Activated naive CD8-positive, alpha-beta T cell treated with anti-CD3 and anti-CD28 coated beads for 36 hours (primary cell): ENCODE results near the gene TRPC4AP. TPM values are rescaled to one million over a fixed set of nuclear protein-coding genes. Genes with fewer than 3 reads are reported as not detected.
A peak's percentile ranks its signal among the peaks of the same experiment; 100 is the strongest.
"Not testable (repeated sequence)": the region's sequence is repeated elsewhere in the genome, so short reads cannot be mapped to it uniquely, and the experiment has no call there.

Experiments
- DNase-seq: peaks from one replicate; pipeline ENCODE4 v3.0.0; 2021
- H3K27ac Mint-ChIP-seq: one replicate; pipeline ENCODE4 v1.8.0; 2022; ENCODE audit warnings: mild to moderate bottlenecking, moderate library complexity, mixed read lengths
- H3K27me3 Mint-ChIP-seq: one replicate; pipeline ENCODE4 v1.8.0; 2022; ENCODE audit warnings: mild to moderate bottlenecking, mixed read lengths
- H3K36me3 Mint-ChIP-seq: one replicate; pipeline ENCODE4 v1.8.0; 2021; ENCODE audit warnings: mild to moderate bottlenecking, mixed read lengths
- H3K4me1 Mint-ChIP-seq: one replicate; pipeline ENCODE4 v1.8.0; 2021; ENCODE audit warnings: mixed read lengths
- H3K4me3 Mint-ChIP-seq: one replicate; pipeline ENCODE4 v1.8.0; 2022; ENCODE audit warnings: mild to moderate bottlenecking, moderate library complexity, mixed read lengths
- H3K9me3 Mint-ChIP-seq: one replicate; pipeline ENCODE4 v1.8.0; 2022; ENCODE audit warnings: mixed read lengths
- total RNA-seq, 2 experiments: library from RNA; stranded (reverse); gene quantifications; one replicate each; pipeline ENCODE4 v1.2.3, GENCODE V29; 2021

Gene TRPC4AP
- total RNA-seq, 2 experiments from 2014 or later = 39.6 to 43.1 TPM

GRCh38 chr20:35085477-35086225 lies 7.0 kb downstream of the TRPC4AP start:
- no peak for DNase-seq
- H3K9me3 Mint-ChIP-seq = no peaks in the 10 kb centered on the region
- peak overlapping the region; percentile 68 for H3K27ac Mint-ChIP-seq
- H3K4me3 Mint-ChIP-seq = no peak overlapping the region
- H3K36me3 Mint-ChIP-seq = peaks cover 17% of the 10 kb centered on the region
- H3K27me3 Mint-ChIP-seq = no peaks in the 10 kb centered on the region
- peaks cover 44% of the 10 kb centered on the region for H3K4me1 Mint-ChIP-seq

- Mint-ChIP-seq H3K4me1 (peaks cover 43% of the 10 kb centered on the region), H3K27ac (peak overlapping the region; percentile 46), H3K27me3 (no peaks in the 10 kb centered on the region), H3K4me3 (no peak overlapping the region), H3K36me3 (peaks cover 14% of the 10 kb centered on the region), H3K9me3 (no peaks in the 10 kb centered on the region)
- DNase-seq = no peak
These were observed 7.6 kb downstream of the TRPC4AP start for GRCh38 chr20:35084998-35085397.

GRCh38 chr20:35080348-35080642 lies 12.3 kb downstream of the TRPC4AP start:
- DNase-seq, H3K9me3 Mint-ChIP-seq, H3K4me3 Mint-ChIP-seq, H3K27ac Mint-ChIP-seq, H3K27me3 Mint-ChIP-seq: not testable (repeated sequence)
- peaks cover 29% of the 10 kb centered on the region for H3K4me1 Mint-ChIP-seq
- peaks cover 27% of the 10 kb centered on the region for H3K36me3 Mint-ChIP-seq

GRCh38 chr20:35079472-35080347 lies 12.9 kb downstream of the TRPC4AP start:
- Mint-ChIP-seq H3K27me3 (no peaks in the 10 kb centered on the region), H3K4me3 (no peak overlapping the region), H3K9me3 (no peaks in the 10 kb centered on the region), H3K36me3 (peaks cover 30% of the 10 kb centered on the region), H3K4me1 (peaks cover 23% of the 10 kb centered on the region), H3K27ac (no peak overlapping the region)
- DNase-seq = no peak

- Mint-ChIP-seq H3K4me3 (no peak overlapping the region), H3K4me1 (peaks cover 16% of the 10 kb centered on the region), H3K27ac (no peak overlapping the region), H3K9me3 (peaks cover 7% of the 10 kb centered on the region), H3K27me3 (no peaks in the 10 kb centered on the region), H3K36me3 (peaks cover 40% of the 10 kb centered on the region)
- no peak for DNase-seq
These were observed 14.7 kb downstream of the TRPC4AP start for GRCh38 chr20:35077872-35078271.

GRCh38 chr20:35077341-35077740 lies 15.3 kb downstream of the TRPC4AP start:
- no peak overlapping the region for H3K27ac Mint-ChIP-seq
- no peaks in the 10 kb centered on the region for H3K27me3 Mint-ChIP-seq
- peaks cover 44% of the 10 kb centered on the region for H3K36me3 Mint-ChIP-seq
- H3K9me3 Mint-ChIP-seq = peaks cover 11% of the 10 kb centered on the region
- DNase-seq = no peak
- H3K4me3 Mint-ChIP-seq = no peak overlapping the region
- H3K4me1 Mint-ChIP-seq = peaks cover 16% of the 10 kb centered on the region

- H3K27me3 Mint-ChIP-seq, DNase-seq, H3K4me3 Mint-ChIP-seq, H3K27ac Mint-ChIP-seq: not testable (repeated sequence)
- peaks cover 16% of the 10 kb centered on the region for H3K9me3 Mint-ChIP-seq
- peaks cover 49% of the 10 kb centered on the region for H3K36me3 Mint-ChIP-seq
- peaks cover 22% of the 10 kb centered on the region for H3K4me1 Mint-ChIP-seq
These were observed 21.0 kb downstream of the TRPC4AP start for GRCh38 chr20:35071436-35072153.

GRCh38 chr20:35066194-35066593 lies 26.4 kb downstream of the TRPC4AP start:
- Mint-ChIP-seq H3K4me3 (no peak overlapping the region), H3K36me3 (peaks cover 26% of the 10 kb centered on the region), H3K9me3 (no peaks in the 10 kb centered on the region), H3K27me3 (no peaks in the 10 kb centered on the region), H3K4me1 (peaks cover 48% of the 10 kb centered on the region), H3K27ac (no peak overlapping the region)
- no peak for DNase-seq

- H3K27ac Mint-ChIP-seq = peak overlapping the region; percentile 38
- DNase-seq = no peak
- peaks cover 45% of the 10 kb centered on the region for H3K4me1 Mint-ChIP-seq
- H3K9me3 Mint-ChIP-seq = no peaks in the 10 kb centered on the region
- peaks cover 31% of the 10 kb centered on the region for H3K36me3 Mint-ChIP-seq
- no peaks in the 10 kb centered on the region for H3K27me3 Mint-ChIP-seq
- no peak overlapping the region for H3K4me3 Mint-ChIP-seq
These were observed 27.4 kb downstream of the TRPC4AP start for GRCh38 chr20:35065181-35065580.

GRCh38 chr20:35063168-35063567 lies 29.4 kb downstream of the TRPC4AP start:
- peaks cover 53% of the 10 kb centered on the region for H3K4me1 Mint-ChIP-seq
- H3K27ac Mint-ChIP-seq = peak overlapping the region; percentile 49
- H3K36me3 Mint-ChIP-seq = peaks cover 40% of the 10 kb centered on the region

GRCh38 chr20:35062478-35062877 lies 30.1 kb downstream of the TRPC4AP start:
- H3K4me1 Mint-ChIP-seq = peaks cover 50% of the 10 kb centered on the region
- H3K36me3 Mint-ChIP-seq = peaks cover 38% of the 10 kb centered on the region
- H3K27me3 Mint-ChIP-seq = no peaks in the 10 kb centered on the region
- H3K4me3 Mint-ChIP-seq = no peak overlapping the region
- H3K9me3 Mint-ChIP-seq = no peaks in the 10 kb centered on the region
- H3K27ac Mint-ChIP-seq = no peak overlapping the region
- DNase-seq = no peak

More at GRCh38 chr20:35063168-35063567, 29.4 kb downstream of the TRPC4AP start:
- H3K4me3 Mint-ChIP-seq = no peak overlapping the region
- H3K27me3 Mint-ChIP-seq = no peaks in the 10 kb centered on the region
- H3K9me3 Mint-ChIP-seq = no peaks in the 10 kb centered on the region
- no peak for DNase-seq

- Mint-ChIP-seq H3K4me1 (peaks cover 56% of the 10 kb centered on the region), H3K36me3 (peaks cover 47% of the 10 kb centered on the region)
These were observed 32.4 kb downstream of the TRPC4AP start for GRCh38 chr20:35060168-35060567.

GRCh38 chr20:35059612-35060011 lies 33.0 kb downstream of the TRPC4AP start:
- no peaks in the 10 kb centered on the region for H3K27me3 Mint-ChIP-seq
- H3K27ac Mint-ChIP-seq = no peak overlapping the region
- no peak for DNase-seq
- no peak overlapping the region for H3K4me3 Mint-ChIP-seq
- H3K4me1 Mint-ChIP-seq = peaks cover 57% of the 10 kb centered on the region
- peaks cover 52% of the 10 kb centered on the region for H3K36me3 Mint-ChIP-seq
- no peaks in the 10 kb centered on the region for H3K9me3 Mint-ChIP-seq

More at GRCh38 chr20:35060168-35060567, 32.4 kb downstream of the TRPC4AP start:
- no peak overlapping the region for H3K27ac Mint-ChIP-seq
- H3K4me3 Mint-ChIP-seq = no peak overlapping the region
- no peaks in the 10 kb centered on the region for H3K9me3 Mint-ChIP-seq
- no peaks in the 10 kb centered on the region for H3K27me3 Mint-ChIP-seq
- DNase-seq = no peak

- Mint-ChIP-seq H3K27me3 (no peaks in the 10 kb centered on the region), H3K9me3 (no peaks in the 10 kb centered on the region), H3K36me3 (peaks cover 57% of the 10 kb centered on the region), H3K27ac (peak overlapping the region; percentile 69), H3K4me3 (no peak overlapping the region), H3K4me1 (peaks cover 62% of the 10 kb centered on the region)
- DNase-seq = no peak
These were observed 33.5 kb downstream of the TRPC4AP start for GRCh38 chr20:35059110-35059509.
